ENCODE data around the gene CEP112.

GRCh38 chr17:65604070-65604469 lies 587.9 kb downstream of the CEP112 start:
- TF ChIP-seq EZH2 (IDR thresholded peaks at IDR 0.05) (no peak), POLR2AphosphoS5 (IDR thresholded peaks at IDR 0.05; ENCODE audit: borderline replicate concordance, low read depth, low read length) (no peak), FOXP2 (optimal IDR thresholded peaks at IDR 0.05; ENCODE audit: control extremely low read depth, extremely low read length, insufficient read depth) (no peak)

All from SK-N-MC (cell line).